Keratinocyte (primary cell): ENCODE measurements around the gene ACACB. TPM values are rescaled to one million over a fixed set of nuclear protein-coding genes. Genes with fewer than 3 reads are reported as not detected.
A peak's percentile ranks its signal among the peaks of the same experiment; 100 is the strongest.

Experiments used
- DNase-seq: peaks from one replicate; pipeline ENCODE4 v3.0.0-alpha.2; 2011; ENCODE audit warnings: low read depth, missing footprints, low spot score
- FAIRE-seq: peaks from 2 replicates; lab custom pipeline; 2011; peaks lifted over from hg19 to GRCh38; lab: Jason Lieb, UNC
- H2AFZ ChIP-seq: 2 replicates; pipeline ENCODE4 v1.6.0; 2012; ENCODE audit warnings: low read length, control low read depth, inconsistent platforms; ENCODE audit not compliant: control insufficient read depth
- H3K27ac ChIP-seq: 2 replicates; pipeline ENCODE4 v1.5.1; 2011; ENCODE audit warnings: low read length; ENCODE audit not compliant: control insufficient read depth, insufficient read depth
- H3K27me3 ChIP-seq: 3 replicates; pipeline ENCODE4 v1.6.0; 2011; ENCODE audit warnings: low read length; ENCODE audit not compliant: control insufficient read depth, insufficient read depth; ENCODE audit errors: extremely low read depth
- H3K36me3 ChIP-seq, 2 experiments: 2 replicates in 1 of 2; 3 replicates in 1 of 2; pipeline ENCODE4 v1.5.1; 2011; ENCODE audit warnings: low read length in 2 of 2, mild to moderate bottlenecking in 1 of 2; ENCODE audit not compliant: control insufficient read depth in 2 of 2, insufficient read depth in 2 of 2; ENCODE audit errors: extremely low read depth in 1 of 2
- H3K4me1 ChIP-seq: 3 replicates; pipeline ENCODE4 v1.5.1; 2011; ENCODE audit warnings: low read length; ENCODE audit not compliant: control insufficient read depth, insufficient read depth; ENCODE audit errors: extremely low read depth
- H3K4me2 ChIP-seq: 3 replicates; pipeline ENCODE4 v1.6.0; 2011; ENCODE audit warnings: low read depth, low read length; ENCODE audit not compliant: control insufficient read depth, insufficient read depth; ENCODE audit errors: extremely low read depth
- H3K4me3 ChIP-seq, 3 experiments: fragments of 200-600 bp in 1 of 3; sonication (generic) in 1 of 3; 2 replicates in 2 of 3; 3 replicates in 1 of 3; pipeline ENCODE4 v1.5.1; 2011 to 2016; ENCODE audit warnings: low read length in 3 of 3, mild to moderate bottlenecking in 3 of 3, control low read depth in 2 of 3, inconsistent platforms in 1 of 3, low read depth in 1 of 3, mixed read lengths in 1 of 3, mixed run types in 1 of 3, moderate library complexity in 1 of 3; ENCODE audit not compliant: control insufficient read depth in 2 of 3, insufficient read depth in 2 of 3; ENCODE audit errors: extremely low read depth in 1 of 3
- H3K79me2 ChIP-seq: 2 replicates; pipeline ENCODE4 v1.6.0; 2012; ENCODE audit warnings: low read length; ENCODE audit not compliant: control insufficient read depth, insufficient read depth
- H3K9ac ChIP-seq: 3 replicates; pipeline ENCODE4 v1.6.0; 2011; ENCODE audit warnings: low read length; ENCODE audit not compliant: control insufficient read depth, insufficient read depth; ENCODE audit errors: extremely low read depth
- H3K9me1 ChIP-seq: 3 replicates; pipeline ENCODE4 v1.6.0; 2011; ENCODE audit warnings: low read length; ENCODE audit not compliant: control insufficient read depth, insufficient read depth; ENCODE audit errors: extremely low read depth
- H3K9me3 ChIP-seq: 2 replicates; pipeline ENCODE4 v1.5.1; 2012; ENCODE audit warnings: low read depth, low read length; ENCODE audit not compliant: control insufficient read depth
- H4K20me1 ChIP-seq: 3 replicates; pipeline ENCODE4 v1.6.0; 2011; ENCODE audit warnings: low read length; ENCODE audit not compliant: control insufficient read depth, insufficient read depth; ENCODE audit errors: extremely low read depth
- CTCF ChIP-seq, 3 experiments: IDR thresholded peaks in 1 of 3; conservative IDR thresholded peaks in 1 of 3; optimal IDR thresholded peaks in 1 of 3; 2 replicates in 2 of 3; 3 replicates in 1 of 3; pipeline versions ENCODE3 to v1.5.1; 2011; ENCODE audit warnings: low read length in 3 of 3, mild to moderate bottlenecking in 3 of 3, moderate library complexity in 2 of 3, control low read depth in 1 of 3, inconsistent platforms in 1 of 3; ENCODE audit not compliant: insufficient read depth in 2 of 3; ENCODE audit errors: extremely low read depth in 1 of 3
- EZH2 ChIP-seq: IDR thresholded peaks from one replicate; pipeline ENCODE4 v1.6.1; 2012; ENCODE audit warnings: inconsistent platforms, mild to moderate bottlenecking, low read length, moderate library complexity
- dilution Hi-C: fragments of 300-500 bp; cut with MboI; formaldehyde crosslinking; loops from one replicate; pipeline ENCODE4 v1.7.0; 2020; ENCODE audit warnings: low sequenced_read_pairs; ENCODE audit not compliant: extremely low pct_ligation_motif_present
- polyA plus RNA-seq, 5 experiments: library from polyadenylated mRNA; depleted of rRNA in 3 of 5; stranded (reverse) in 3 of 5; stranded (forward) in 1 of 5; unstranded in 1 of 5; fragments of >200 nt; gene quantifications; 1 replicate in 1 of 5; 2 replicates in 3 of 5; 3 replicates in 1 of 5; pipeline versions ENCODE4 v1.2.1 to v1.2.3, GENCODE V29; 2011 to 2012; ENCODE audit warnings: missing spikeins in 2 of 5, low read depth in 1 of 5, low replicate concordance in 1 of 5

The ACACB gene
- polyA plus RNA-seq, 1 donor (not counting 4 experiments of a cell fraction or from before 2014, with no cell fraction given), result 1.3 TPM

GRCh38 chr12:109264095-109264942, 147.9 kb downstream of the ACACB start:
- peak; percentile 61 to 78 (median 76) for TF ChIP-seq CTCF (optimal IDR thresholded peaks at IDR 0.05 in 1 of 3, IDR thresholded peaks at IDR 0.05 in 1 of 3, conservative IDR thresholded peaks at IDR 0.05 in 1 of 3; ENCODE audit: extremely low read depth in 1 of 3, insufficient read depth in 2 of 3, low read length in 3 of 3)
- TF ChIP-seq EZH2, result no peak
- no peaks in the 10 kb centered on the region for H3K4me1 ChIP-seq
- no peak overlapping the region for H3K4me2 ChIP-seq
- H3K27me3 ChIP-seq, result no peaks in the 10 kb centered on the region
- H3K36me3 ChIP-seq, result no peaks in the 10 kb centered on the region
- no peaks in the 10 kb centered on the region for H3K9me1 ChIP-seq
- no peak overlapping the region for H3K4me3 ChIP-seq
- DNase-seq (no peak), FAIRE-seq (no peak)
- H2AFZ ChIP-seq, result no peak overlapping the region
- H3K9ac ChIP-seq, result no peak overlapping the region
- dilution Hi-C loops, result no loop called here
- H4K20me1 ChIP-seq, result no peaks in the 10 kb centered on the region
- H3K27ac ChIP-seq, result no peak overlapping the region
- no peaks in the 10 kb centered on the region for H3K9me3 ChIP-seq
- H3K79me2 ChIP-seq, result no peaks in the 10 kb centered on the region

GRCh38 chr12:109264943-109265650, 148.7 kb downstream of the ACACB start:
- H3K4me3 ChIP-seq, result no peak overlapping the region
- H3K36me3 ChIP-seq, result no peaks in the 10 kb centered on the region
- DNase-seq, result no peak
- no peaks in the 10 kb centered on the region for H3K9me3 ChIP-seq
- no peak overlapping the region for H3K4me2 ChIP-seq
- H4K20me1 ChIP-seq, result no peaks in the 10 kb centered on the region
- no peaks in the 10 kb centered on the region for H3K4me1 ChIP-seq
- no peaks in the 10 kb centered on the region for H3K9me1 ChIP-seq
- no peak overlapping the region for H2AFZ ChIP-seq
- H3K27me3 ChIP-seq, result no peaks in the 10 kb centered on the region
- dilution Hi-C loops, result no loop called here
- H3K9ac ChIP-seq, result no peak overlapping the region
- H3K79me2 ChIP-seq, result no peaks in the 10 kb centered on the region
- TF ChIP-seq CTCF (optimal IDR thresholded peaks at IDR 0.05 in 1 of 3, IDR thresholded peaks at IDR 0.05 in 1 of 3, conservative IDR thresholded peaks at IDR 0.05 in 1 of 3; ENCODE audit: extremely low read depth in 1 of 3, insufficient read depth in 2 of 3, low read length in 3 of 3), result no peak
- TF ChIP-seq EZH2, result no peak
- H3K27ac ChIP-seq, result no peak overlapping the region
- no peak for FAIRE-seq
